Measurements from ENCODE around the gene RDX.

Gene RDX

DNA sequence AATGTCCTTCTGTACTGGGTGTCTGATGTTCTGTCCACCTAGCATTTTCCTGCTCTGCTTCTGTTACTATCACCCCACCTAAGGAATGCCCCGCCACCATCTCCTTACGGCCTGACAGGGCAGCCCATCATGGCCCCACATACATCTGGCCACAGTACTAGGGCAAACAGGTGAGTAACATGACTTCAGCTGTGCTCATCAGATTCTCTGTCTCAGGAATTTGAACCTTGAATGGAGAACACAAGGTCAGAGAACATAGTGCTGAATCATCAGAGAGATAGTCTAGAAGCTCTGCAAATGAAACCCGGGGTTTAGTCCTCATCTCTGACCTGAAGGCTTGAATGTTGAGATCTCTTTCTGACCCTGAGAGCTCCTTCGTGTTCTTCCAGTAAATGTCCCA lies 170.8 kb downstream of the RDX start:
- no peak for DNase-seq

Measured in GDM1 (cell line).